C4-2B (cell line): ENCODE measurements around the gene PNMA8A.

Experiments used
- ZFX ChIP-seq: fragments of 450-650 bp; IDR thresholded peaks from 2 replicates; pipeline ENCODE4 v1.6.1; 2017
- TF ChIP-seq, protein P1 (sequence below): fragments of 450-650 bp; conservative IDR thresholded peaks from 2 replicates; pipeline ENCODE4 v1.5.1; 2017; ENCODE audit warnings: mild to moderate bottlenecking

DNA sequence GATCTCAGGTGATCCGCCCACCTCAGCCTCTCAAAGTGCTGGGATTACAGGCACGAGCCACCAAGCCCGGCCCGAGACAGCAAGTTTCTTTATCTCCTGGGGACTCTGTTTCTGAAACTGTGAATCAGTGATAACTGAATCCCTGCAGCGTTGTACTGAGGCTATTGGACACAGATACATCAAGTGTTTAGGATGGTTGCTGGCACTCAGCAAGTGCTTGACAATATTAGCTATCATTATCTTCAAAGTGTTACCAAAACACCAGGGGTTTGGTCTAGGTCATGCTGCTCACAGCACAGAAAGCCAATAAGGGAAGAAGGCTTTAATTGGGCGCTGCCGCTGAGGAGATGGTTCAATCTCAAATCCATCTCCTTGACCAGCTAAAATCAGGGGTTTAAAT, 22.1 kb downstream of the PNMA8A start:
- TF ChIP-seq, protein P1, sequence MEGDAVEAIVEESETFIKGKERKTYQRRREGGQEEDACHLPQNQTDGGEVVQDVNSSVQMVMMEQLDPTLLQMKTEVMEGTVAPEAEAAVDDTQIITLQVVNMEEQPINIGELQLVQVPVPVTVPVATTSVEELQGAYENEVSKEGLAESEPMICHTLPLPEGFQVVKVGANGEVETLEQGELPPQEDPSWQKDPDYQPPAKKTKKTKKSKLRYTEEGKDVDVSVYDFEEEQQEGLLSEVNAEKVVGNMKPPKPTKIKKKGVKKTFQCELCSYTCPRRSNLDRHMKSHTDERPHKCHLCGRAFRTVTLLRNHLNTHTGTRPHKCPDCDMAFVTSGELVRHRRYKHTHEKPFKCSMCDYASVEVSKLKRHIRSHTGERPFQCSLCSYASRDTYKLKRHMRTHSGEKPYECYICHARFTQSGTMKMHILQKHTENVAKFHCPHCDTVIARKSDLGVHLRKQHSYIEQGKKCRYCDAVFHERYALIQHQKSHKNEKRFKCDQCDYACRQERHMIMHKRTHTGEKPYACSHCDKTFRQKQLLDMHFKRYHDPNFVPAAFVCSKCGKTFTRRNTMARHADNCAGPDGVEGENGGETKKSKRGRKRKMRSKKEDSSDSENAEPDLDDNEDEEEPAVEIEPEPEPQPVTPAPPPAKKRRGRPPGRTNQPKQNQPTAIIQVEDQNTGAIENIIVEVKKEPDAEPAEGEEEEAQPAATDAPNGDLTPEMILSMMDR: no peak
- TF ChIP-seq ZFX: no peak
